ENCODE data around the gene HOXD10.

The HOXD10 gene

DNA sequence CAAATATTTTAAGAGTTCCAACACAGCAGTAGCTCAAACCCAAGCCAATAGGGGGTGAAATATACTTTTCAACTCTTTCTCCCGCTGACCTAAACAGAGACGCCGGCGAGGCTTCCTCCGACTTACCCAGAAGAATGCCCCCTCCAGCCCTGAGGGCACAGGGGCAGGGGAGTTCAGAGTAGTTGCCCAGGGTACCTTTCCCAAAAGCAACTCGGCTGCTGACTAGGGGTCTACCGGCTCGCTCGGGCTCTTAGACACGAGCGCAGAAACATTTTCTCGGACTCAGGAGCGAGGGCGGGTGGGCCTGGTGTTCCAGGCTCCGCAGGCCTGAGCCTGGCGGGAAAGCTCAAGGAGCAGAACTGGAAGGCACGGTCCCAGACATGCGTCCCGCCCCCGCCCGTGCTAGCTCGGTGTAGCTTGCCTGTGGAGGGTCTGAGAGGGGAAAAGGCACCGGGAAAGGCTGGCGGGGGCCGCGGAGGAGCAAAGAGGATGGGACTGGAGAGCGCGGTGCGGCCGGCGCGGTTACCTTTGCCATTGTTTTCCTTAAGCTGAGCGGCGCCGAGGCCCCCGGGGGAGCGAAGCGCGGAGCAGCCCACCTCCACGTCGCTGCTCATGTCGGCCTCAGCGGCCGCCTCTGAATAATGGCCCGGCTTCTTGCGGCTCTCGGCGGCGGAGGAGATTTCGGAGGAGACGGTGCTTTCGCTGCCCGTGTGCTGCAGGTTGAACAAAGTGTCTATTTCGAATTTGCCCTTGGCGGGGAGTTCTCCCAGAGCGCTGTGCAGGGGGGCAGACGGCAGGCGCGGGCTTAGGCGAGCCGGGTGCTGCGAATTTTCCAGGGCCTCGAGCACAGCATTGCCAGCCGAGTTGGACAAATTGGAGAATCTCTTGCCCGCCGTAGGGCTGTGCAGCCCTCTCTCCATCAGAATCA, 33.5 kb upstream of the HOXD10 start:
- DNase-seq, result no peak

DNA sequence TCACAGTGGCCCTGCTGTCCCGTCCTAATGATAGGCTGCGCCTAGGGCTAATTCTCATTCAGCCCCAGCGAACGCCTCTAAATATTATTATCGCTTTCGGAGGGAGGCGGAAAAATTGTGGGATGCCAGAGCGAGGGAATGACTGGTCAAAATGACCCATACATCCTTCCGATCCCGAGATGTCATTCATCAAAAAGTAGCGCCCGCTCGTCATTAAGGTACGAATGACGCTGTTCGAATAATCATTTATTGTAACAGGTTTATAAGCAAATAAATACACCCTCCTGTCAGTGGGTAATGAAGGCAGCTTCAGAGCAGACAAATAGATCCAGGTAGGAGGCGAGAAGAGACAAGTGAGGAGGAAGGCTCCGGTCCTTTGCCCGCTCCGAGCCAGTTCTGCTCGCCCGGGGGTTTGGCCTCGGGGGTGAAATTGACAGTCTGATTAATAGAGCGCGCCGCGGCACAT, 32.7 kb upstream of the HOXD10 start, which contains the start of gene EVX2:
Gene EVX2 (minus strand): TSS at position 167 of the 466 bp plus-strand sequence. CDS start 186 bp downstream, outside the sequence.
- DNase-seq, result no peak

DNA sequence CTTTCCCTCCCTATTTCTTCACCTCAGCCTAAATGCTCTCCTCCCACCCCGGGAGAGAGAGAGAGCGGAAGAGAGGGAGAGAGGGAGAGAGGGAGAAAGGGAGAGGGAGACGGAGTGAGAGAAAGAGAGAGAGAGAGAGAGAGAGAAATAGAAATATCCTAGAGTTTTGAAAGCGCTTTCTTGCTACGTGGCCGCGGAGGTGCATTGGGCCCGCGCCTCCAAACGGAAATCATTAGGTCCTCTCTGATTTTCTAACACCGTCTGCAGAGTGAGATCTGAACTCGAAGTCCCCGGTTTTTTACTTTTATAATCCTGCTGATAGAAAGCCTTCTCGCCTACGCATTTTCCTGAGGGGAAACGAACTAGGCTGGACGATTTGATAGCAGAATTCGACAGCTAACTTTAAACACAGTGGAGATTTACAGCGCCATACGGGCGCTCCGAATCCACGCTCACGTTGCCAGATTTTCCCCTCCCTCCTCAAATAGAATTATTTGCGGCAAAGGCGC, 31.9 kb upstream of the HOXD10 start:
- DNase-seq, result no peak

DNA sequence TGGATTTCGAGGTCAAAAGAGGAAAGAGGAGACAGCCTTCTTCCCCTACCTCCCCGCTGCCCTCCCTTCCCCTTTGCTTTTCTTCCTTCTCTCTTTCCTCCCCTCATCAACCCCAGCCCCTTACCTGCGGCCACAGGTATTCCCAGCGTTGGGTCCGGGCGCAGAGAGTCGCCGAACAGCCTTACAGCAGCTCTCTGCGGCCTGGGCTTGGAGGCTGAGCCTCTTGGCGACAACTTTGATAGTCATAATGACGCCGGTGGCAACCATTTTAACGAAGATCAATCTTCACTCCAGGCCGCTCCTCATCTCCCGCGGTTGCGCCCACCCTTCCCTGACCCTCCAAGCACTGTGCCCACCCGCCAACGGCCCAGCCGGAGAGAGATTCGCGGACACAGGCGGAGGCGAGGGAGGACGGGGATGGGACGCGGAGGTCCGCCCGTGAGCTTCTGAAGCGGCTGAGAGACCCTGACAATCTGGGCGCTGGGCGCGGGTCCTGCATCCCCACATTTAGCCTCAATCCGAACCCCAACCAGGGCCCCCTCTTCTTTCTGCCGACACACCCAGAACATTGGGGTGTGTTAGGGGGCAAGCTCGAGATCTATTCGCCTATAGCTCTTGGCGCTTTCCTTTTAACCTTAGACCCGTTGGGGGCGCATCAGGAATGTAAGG, 31.3 kb upstream of the HOXD10 start:
- no peak for DNase-seq

DNA sequence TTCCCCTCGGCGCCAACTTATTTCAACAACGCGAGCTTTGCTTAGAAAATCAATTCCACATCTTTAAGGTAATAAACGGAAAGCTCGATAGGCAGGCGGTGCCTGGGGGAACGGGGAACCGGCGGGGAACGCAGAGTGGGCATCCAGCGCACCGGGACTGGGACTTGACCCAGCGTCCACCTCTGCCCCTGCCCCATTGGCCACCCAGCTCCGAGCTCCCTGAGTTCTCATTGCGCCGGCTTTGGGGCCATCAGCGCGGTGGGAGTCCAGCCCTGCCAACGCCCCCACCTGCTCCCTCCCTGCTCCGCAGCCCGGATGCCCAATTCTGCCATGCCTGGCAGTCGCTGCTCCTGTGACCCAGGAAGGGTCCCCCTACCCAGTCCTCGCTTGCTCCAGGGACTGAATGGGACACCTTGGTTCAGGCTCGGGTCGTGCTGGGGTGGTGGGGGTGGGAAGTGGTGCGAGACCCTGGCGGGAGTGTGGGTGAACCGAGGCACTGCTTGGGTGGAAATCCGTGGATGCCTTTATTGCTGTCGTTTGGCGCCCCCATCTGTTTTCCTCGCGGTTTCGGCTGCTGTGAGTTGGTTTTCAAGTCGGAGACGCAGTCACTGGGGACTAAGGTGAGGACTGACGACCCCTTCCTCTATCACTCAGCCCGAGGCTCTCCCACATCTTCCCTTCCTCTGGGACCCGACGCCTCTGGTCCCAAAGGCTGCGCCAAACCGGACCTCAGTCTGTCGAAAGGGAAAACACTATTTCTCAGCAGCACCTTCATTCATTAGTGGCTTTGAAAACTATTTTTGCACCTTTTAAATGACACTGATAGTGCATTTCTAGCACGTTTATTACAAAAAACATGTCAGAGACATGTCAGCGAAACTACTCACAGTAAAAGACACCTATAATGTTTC, 30.5 kb upstream of the HOXD10 start:
- no peak for DNase-seq

DNA sequence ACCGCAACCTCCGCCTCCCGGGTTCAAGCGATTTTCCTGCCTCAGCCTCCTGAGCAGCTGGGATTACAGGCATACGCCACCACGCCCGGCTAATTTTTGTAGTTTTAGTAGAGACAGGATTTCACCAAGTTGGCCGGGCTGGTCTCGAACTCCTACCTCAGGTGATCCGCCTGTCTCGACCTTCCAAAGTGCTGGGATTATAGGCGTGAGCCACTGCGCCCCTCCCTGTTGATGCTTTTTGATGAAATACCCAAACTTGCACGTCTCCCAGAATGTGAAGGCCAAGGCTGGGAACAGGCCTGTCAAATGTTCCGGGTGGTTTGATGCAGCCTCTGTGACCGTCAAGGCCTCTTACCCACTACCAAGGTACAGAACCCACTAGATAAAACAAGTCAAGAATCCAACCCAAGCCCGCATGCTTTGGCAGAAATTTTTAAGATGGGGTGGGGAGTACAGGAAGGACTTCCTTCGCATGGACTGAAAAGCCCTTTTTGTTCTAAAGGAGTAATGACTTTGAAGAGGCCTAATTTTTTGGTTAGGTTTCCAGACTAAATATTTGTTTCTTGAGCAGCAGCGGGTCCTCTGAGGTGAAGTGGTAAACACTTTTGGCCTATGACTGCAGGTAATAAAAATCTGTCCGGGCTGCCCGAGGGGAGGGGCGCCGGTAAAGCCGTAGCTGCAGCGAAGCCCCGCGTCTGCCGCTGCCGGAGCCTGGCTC, 29.1 kb upstream of the HOXD10 start:
- no peak for DNase-seq

DNA sequence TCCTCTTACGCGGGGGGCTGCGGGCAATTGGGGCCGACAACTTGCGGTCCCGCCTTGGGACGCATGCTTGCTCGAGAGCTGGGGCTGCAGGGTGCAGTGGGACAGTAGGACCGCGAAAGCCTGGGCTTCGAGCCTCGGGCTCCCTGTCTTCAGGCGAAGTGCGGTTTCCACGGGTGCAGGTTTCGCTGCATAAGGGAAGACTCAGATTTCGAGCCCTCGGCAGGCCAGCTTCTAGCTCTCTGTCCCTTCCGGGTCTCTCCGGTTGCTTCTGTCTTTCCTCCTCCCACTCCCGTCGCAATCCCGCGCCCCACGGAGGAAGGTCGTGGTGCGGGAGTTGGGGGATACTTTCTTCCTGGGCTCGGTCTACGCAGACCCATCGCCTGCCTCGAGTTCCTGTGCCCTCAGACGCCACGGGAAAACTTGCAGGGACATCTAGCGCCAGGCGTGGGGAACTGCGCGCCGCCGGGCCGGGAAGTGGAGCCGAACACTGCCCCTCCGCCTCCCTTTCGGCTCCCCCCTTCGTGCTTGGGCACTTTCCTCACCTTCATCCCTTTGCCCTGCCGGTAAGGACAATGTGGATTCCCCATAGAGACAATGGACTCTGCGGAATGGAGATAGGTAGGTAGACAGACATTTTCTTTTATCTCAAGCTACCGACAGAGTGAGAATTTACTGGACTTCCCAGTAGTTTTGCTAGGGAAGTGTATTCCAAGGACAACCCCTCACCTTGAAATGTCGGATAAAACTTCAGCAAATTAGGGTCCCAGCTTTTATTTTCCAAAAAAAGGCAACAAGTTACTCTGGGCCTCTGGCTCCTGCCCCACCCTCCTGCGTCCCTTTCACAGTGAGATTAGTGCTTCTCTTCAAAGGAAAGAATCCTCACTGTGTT, 28.3 kb upstream of the HOXD10 start:
- DNase-seq, result no peak

DNA sequence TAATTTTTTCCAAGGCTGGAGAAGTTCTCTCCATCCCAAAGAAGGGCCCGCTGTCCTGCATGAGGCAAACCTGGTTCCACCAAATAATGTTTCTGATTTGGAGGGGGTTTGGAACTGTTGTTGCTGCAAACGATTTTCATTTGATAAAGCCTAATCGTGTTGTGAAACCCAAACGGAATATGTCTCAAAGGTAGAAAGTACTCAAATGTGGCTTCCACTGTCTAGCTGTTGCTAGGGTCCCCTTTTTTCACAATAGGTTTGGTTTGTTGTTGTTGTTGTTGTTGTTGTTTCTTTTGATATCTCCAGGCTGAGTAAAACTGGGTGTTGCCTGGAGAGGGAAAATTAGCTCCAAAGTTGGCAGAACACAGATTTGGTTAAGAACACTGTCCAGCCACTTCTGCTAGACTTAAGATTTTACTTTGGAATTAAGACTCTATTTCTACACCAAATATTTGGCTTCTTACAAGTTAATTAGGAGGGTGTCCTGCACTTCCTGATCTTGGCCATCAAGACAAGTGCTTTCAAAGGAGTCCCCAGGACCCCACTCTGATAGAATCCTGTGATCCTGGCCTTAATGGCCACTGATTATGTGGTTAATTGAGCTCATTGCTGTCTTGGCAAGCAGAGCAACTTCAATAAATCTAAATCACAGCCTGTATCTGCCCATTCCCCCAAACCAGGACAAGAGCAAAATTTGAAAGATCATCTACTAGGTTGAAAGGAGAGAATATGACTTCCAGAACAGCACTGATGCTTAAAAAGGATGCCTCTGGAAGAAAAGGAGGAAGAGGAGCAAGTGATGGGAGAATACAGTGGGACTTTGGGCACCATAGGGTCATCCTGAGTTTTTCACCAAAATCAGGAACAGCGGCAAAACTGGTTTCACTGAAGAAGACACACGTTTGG, 27.4 kb upstream of the HOXD10 start:
- DNase-seq, result no peak

DNA sequence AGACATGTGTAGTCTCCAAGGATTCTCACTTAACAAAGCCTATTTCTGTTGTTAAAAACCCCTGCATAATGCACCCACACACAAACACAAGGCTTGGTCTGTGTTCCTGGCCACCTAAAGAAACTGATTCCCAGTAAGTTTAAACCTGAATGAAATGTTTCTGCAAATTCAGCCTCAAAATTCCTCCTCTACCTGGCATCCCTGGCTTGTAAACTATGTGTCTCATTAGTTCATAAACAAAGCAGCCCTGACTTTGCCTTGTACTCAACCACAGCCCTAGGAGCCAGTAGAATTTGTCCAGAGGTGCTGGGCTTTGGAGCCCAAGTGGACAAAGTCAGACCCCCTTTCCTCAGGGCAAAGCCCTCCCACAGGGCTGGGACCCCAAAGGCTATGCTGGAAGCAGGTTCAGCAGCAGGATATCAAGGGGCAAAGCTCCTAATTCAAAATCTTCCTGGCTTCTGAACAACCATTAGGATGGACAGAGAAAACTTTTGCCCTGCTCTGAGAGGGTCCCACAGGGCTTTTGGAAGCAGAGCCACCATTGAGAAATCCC, 26.7 kb upstream of the HOXD10 start:
- DNase-seq, result no peak

DNA sequence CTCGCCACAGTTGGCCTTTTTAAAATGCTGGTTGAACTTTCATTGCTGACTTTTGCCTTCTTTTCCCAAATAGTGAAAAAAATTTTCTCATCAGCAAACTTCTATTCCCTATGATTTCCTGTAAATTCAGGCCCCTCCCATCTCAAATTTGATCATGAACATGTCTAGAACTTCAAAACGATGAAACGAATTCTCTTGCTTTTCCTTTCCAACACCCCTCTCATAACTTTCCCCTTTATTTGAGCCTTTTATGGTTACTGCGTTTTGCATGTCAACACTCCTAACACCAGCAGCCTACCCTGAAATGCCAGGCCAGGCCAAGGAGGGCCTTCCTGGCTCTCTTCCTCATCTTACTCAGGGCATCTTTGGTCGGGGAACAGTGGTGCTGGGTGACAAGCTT, 25.7 kb upstream of the HOXD10 start:
- DNase-seq, result no peak

DNA sequence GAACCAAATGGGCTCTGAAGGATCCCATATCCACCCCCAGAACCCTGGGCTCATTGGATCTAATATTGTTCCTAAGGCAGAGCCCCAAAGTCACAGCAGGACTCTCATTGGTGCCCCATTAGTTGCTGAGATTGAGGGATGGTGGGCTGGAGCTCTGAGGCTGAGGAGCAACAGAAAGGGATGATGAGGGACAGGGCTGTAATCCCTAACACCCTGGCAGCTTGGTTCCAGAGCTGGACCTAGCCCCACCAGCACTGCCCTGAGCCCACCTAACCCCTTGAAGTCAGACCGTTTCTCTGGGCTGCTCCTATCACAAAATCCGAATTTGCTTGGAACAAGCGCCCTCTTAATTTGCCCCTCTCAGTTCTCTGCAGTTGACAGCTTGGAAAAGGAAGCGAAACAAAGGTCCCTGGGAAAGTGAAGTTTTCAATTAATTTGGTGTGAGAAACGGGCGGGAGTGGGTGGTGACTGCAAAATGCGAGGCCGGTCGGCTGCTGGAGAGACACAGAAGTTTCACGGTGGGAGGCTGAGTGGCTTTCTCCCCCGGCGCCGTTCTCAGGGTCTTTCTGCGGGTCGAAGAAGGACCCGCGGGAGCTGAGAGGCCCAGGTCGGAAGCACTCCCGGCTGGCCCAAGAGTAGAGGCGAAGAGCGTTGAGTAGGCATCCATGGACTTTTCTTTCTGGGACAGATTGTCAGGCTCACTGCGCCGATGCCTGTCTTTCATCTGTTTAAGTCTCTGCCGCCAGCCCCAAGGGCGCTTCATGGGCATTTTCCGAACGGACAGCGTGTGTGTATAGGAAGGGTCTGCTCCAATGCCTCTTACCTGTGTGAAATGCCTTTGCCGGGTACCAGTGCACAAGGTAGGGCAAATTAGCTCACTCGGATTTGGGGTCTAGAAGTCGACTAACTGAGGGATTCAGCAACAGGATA, 25.0 kb upstream of the HOXD10 start:
- DNase-seq, result no peak

DNA sequence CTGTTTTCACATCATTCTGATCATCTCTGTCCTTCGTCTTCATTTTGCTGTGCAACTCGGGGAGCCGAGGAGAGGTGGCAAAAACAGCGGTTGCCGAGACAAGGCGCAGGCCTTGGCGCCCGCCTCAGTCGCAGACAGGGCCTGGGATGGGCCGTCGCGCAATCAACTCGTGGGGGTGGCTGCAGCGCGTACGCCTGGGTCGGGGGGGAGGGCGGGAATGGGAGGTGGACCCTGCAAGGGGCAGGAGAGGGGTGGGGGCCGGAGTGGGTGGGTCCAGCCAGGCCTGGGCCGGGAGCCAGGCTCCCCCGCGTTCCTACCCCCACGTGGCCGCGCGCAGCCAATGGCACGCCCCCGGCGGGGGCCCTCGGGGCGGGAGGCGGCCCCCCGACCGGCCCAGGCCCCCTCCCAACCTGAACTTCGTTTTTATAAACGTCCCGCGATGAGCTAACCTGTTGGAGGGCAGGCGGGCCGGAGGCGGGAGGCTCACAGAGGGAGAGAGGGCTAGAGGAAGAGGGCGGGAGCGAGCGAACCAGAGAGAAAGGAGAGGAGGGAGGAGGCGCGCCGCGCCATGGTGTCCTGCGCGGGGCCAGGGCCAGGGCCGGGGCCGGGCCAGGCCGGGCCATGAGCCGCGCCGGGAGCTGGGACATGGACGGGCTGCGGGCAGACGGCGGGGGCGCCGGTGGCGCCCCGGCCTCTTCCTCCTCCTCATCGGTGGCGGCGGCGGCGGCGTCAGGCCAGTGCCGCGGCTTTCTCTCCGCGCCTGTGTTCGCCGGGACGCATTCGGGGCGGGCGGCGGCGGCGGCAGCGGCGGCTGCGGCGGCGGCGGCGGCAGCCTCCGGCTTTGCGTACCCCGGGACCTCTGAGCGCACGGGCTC, 24.1 kb upstream of the HOXD10 start, which contains the start of gene HOXD13:
Gene HOXD13 (plus strand): TSS at position 452 of the 875 bp plus-strand sequence. CDS start 170 bp downstream, at position 622.
- no peak for DNase-seq

DNA sequence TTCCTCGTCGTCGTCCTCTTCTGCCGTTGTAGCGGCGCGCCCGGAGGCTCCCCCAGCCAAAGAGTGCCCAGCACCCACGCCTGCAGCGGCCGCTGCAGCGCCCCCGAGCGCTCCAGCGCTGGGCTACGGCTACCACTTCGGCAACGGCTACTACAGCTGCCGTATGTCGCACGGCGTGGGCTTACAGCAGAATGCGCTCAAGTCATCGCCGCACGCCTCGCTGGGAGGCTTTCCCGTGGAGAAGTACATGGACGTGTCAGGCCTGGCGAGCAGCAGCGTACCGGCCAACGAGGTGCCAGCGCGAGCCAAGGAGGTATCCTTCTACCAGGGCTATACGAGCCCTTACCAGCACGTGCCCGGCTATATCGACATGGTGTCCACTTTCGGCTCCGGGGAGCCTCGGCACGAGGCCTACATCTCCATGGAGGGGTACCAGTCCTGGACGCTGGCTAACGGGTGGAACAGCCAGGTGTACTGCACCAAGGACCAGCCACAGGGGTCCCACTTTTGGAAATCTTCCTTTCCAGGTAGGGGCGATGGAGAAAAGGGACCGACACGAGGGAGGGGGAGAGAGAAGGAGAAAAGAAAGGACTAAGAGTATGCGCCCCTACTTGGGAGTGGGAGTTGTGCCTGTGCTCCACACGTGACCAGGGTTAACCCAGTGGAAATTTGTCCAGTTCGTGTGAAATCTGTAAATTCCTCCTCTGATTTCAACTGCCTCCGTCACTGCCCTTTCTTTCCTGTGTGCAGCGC, 23.3 kb upstream of the HOXD10 start:
- DNase-seq, result no peak

DNA sequence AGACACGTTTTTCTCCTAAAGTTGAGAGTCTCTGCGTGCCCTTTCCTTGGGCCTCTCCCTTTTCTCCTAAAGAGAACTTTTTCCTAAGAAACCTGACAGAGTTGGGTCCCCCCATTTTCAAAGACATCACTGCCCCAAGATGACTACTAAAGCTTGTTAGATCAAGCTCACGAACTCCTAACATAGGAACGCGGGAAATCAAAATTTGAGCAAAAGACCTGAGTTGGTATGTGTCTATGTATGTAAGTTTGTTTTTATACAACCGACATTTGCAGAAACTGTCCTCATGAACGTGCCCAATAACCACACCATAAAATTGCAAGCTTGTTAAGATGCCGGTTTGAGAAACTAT, 22.7 kb upstream of the HOXD10 start:
- no peak for DNase-seq

DNA sequence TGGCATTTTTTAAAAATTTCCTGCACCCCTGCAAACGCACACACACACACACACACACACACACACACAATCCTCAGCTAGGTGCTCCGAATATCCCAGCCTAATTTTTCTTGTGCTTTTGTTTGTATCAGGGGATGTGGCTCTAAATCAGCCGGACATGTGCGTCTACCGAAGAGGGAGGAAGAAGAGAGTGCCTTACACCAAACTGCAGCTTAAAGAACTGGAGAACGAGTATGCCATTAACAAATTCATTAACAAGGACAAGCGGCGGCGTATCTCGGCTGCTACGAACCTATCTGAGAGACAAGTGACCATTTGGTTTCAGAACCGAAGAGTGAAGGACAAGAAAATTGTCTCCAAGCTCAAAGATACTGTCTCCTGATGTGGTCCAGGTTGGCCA, 22.2 kb upstream of the HOXD10 start:
- DNase-seq, result no peak

DNA sequence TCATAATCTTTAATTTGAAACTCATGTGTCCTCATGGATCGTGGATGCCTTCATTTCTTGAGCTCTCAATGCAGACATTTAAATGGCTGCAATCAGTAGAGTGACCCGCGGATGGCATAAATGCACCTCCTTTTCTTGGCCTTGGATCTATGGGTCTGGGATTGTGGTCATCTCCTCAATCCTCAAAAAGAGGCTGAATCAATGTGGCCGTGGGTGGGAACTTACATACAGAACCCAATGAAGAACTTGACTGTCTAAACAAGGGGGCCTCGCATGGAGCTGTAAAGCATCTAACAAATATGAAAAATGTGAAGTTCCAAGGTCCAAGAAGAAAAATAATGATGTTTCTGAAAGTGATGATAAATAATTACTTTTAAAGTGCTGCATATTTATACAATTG, 21.2 kb upstream of the HOXD10 start:
- DNase-seq, result no peak
